ENCODE measurements around the gene SCUBE3.
A peak's percentile ranks its signal among the peaks of the same experiment; 100 is the strongest.

SCUBE3 gene

GRCh38 chr6:35296931-35297600 lies 83.3 kb downstream of the SCUBE3 start:
- in situ Hi-C loops (cut with MboI; ENCODE audit: low pct_unique_long_range_greater_than_20kb, low sequenced_read_pairs, unreplicated experiment): no loop called here
- TF ChIP-seq CTCF (IDR thresholded peaks at IDR 0.05; ENCODE audit: extremely low read depth, insufficient read depth, missing control alignments): no peak
- no peak for DNase-seq (ENCODE audit: low spot score)

GRCh38 chr6:35297601-35298481 lies 84.1 kb downstream of the SCUBE3 start, which contains the start of gene DEF6:
Gene DEF6, plus strand, starts transcription at chr6:35297818. Its CDS starts 39 bp downstream, at chr6:35297857.
- in situ Hi-C loops (cut with MboI; ENCODE audit: low pct_unique_long_range_greater_than_20kb, low sequenced_read_pairs, unreplicated experiment): no loop called here
- peak; percentile 94 for TF ChIP-seq CTCF (IDR thresholded peaks at IDR 0.05; ENCODE audit: extremely low read depth, insufficient read depth, missing control alignments)
- DNase-seq (ENCODE audit: low spot score): peak; percentile 93

- no peak for TF ChIP-seq CTCF (IDR thresholded peaks at IDR 0.05; ENCODE audit: extremely low read depth, insufficient read depth, missing control alignments)
- no peak for DNase-seq (ENCODE audit: low spot score)
- in situ Hi-C loops (cut with MboI; ENCODE audit: low pct_unique_long_range_greater_than_20kb, low sequenced_read_pairs, unreplicated experiment): no loop called here
These were observed 84.9 kb downstream of the SCUBE3 start for GRCh38 chr6:35298625-35299140.

- no peak for TF ChIP-seq CTCF (IDR thresholded peaks at IDR 0.05; ENCODE audit: extremely low read depth, insufficient read depth, missing control alignments)
- in situ Hi-C loops (cut with MboI; ENCODE audit: low pct_unique_long_range_greater_than_20kb, low sequenced_read_pairs, unreplicated experiment): no loop called here
- no peak for DNase-seq (ENCODE audit: low spot score)
These were observed 85.9 kb downstream of the SCUBE3 start for GRCh38 chr6:35299674-35300073.

- in situ Hi-C loops (cut with MboI; ENCODE audit: low pct_unique_long_range_greater_than_20kb, low sequenced_read_pairs, unreplicated experiment): no loop called here
- no peak for TF ChIP-seq CTCF (IDR thresholded peaks at IDR 0.05; ENCODE audit: extremely low read depth, insufficient read depth, missing control alignments)
- no peak for DNase-seq (ENCODE audit: low spot score)
These were observed 87.1 kb downstream of the SCUBE3 start for GRCh38 chr6:35300848-35301247.
